Astrocyte (in vitro differentiated cells and primary cell): ENCODE measurements around the gene KCP. TPM values are rescaled to one million over a fixed set of nuclear protein-coding genes. Genes with fewer than 3 reads are reported as not detected.
"Not testable (repeated sequence)": the region's sequence is repeated elsewhere in the genome, so short reads cannot be mapped to it uniquely, and the experiment has no call there.

Experiments
- DNase-seq: peaks from one replicate; pipeline ENCODE4 v3.0.0-alpha.2; 2010; ENCODE audit warnings: low read depth
- FAIRE-seq: peaks from 2 replicates; lab custom pipeline; 2011; peaks lifted over from hg19 to GRCh38; lab: Jason Lieb, UNC
- H2AFZ ChIP-seq: 2 replicates; pipeline ENCODE4 v1.6.0; 2012; ENCODE audit warnings: low read depth, low read length, inconsistent platforms
- H3K27ac ChIP-seq: 2 replicates; pipeline ENCODE4 v1.5.1; 2011; ENCODE audit warnings: low read depth, low read length, inconsistent platforms
- H3K27me3 ChIP-seq: 2 replicates; pipeline ENCODE4 v1.6.0; 2011; ENCODE audit warnings: low read length, inconsistent platforms; ENCODE audit not compliant: insufficient read depth
- H3K36me3 ChIP-seq: 2 replicates; pipeline ENCODE4 v1.5.1; 2011; ENCODE audit warnings: low read length, inconsistent platforms; ENCODE audit not compliant: insufficient read depth
- H3K4me1 ChIP-seq: 2 replicates; pipeline ENCODE4 v1.5.1; 2011; ENCODE audit warnings: low read length, inconsistent platforms; ENCODE audit not compliant: insufficient read depth
- H3K4me2 ChIP-seq: 2 replicates; pipeline ENCODE4 v1.6.0; 2012; ENCODE audit warnings: low read length, inconsistent platforms
- H3K4me3 ChIP-seq: 2 replicates; pipeline ENCODE4 v1.5.1; 2011; ENCODE audit warnings: low read depth, mild to moderate bottlenecking, low read length, inconsistent platforms; ENCODE audit not compliant: insufficient read depth
- H3K79me2 ChIP-seq: 2 replicates; pipeline ENCODE4 v1.6.0; 2012; ENCODE audit warnings: mild to moderate bottlenecking, low read length, inconsistent platforms; ENCODE audit not compliant: insufficient read depth
- H3K9ac ChIP-seq: 2 replicates; pipeline ENCODE4 v1.6.0; 2012; ENCODE audit warnings: mild to moderate bottlenecking, low read length, inconsistent platforms
- H3K9me3 ChIP-seq: 2 replicates; pipeline ENCODE4 v1.5.1; 2012; ENCODE audit warnings: low read depth, mild to moderate bottlenecking, low read length, inconsistent platforms; ENCODE audit not compliant: insufficient read depth
- H4K20me1 ChIP-seq: 2 replicates; pipeline ENCODE4 v1.6.0; 2012; ENCODE audit warnings: low read length, inconsistent platforms; ENCODE audit not compliant: insufficient read depth
- H3K27ac Mint-ChIP-seq: one replicate; pipeline ENCODE4 v1.8.0; 2021; ENCODE audit warnings: mild to moderate bottlenecking, mixed read lengths; ENCODE audit not compliant: unreplicated experiment
- H3K27me3 Mint-ChIP-seq: one replicate; pipeline ENCODE4 v1.8.0; 2021; ENCODE audit warnings: low read depth, mixed read lengths; ENCODE audit not compliant: unreplicated experiment
- H3K36me3 Mint-ChIP-seq: one replicate; pipeline ENCODE4 v1.8.0; 2021; ENCODE audit warnings: low read depth, mixed read lengths; ENCODE audit not compliant: unreplicated experiment
- H3K4me1 Mint-ChIP-seq: one replicate; pipeline ENCODE4 v1.8.0; 2021; ENCODE audit warnings: low read depth, mixed read lengths; ENCODE audit not compliant: unreplicated experiment
- H3K4me3 Mint-ChIP-seq: one replicate; pipeline ENCODE4 v1.8.0; 2021; ENCODE audit warnings: mild to moderate bottlenecking, moderate library complexity, mixed read lengths; ENCODE audit not compliant: unreplicated experiment
- H3K9me3 Mint-ChIP-seq: one replicate; pipeline ENCODE4 v1.8.0; 2021; ENCODE audit warnings: mild to moderate bottlenecking, mixed read lengths; ENCODE audit not compliant: unreplicated experiment
- CTCF ChIP-seq: IDR thresholded peaks from 2 replicates; pipeline ENCODE4 v1.5.1; 2011; ENCODE audit warnings: low read depth, mild to moderate bottlenecking, inconsistent platforms, low read length, moderate library complexity; ENCODE audit not compliant: insufficient read depth
- EZH2 ChIP-seq: IDR thresholded peaks from 2 replicates; pipeline ENCODE4 v1.6.1; 2012; ENCODE audit warnings: mild to moderate bottlenecking, low read length, inconsistent platforms; ENCODE audit not compliant: insufficient read depth
- total RNA-seq: library from RNA; stranded (reverse); gene quantifications from 2 replicates; pipeline ENCODE4 v1.2.1, GENCODE V29; 2021

The KCP gene
- total RNA-seq, 1 donor from 2014 or later: 0.20 TPM

GRCh38 chr7:128914566-128915151 lies 4.2 kb upstream of the KCP start:
- Mint-ChIP-seq H3K27ac (no peak overlapping the region), H3K27me3 (peaks cover 66% of the 10 kb centered on the region), H3K9me3 (no peaks in the 10 kb centered on the region), H3K4me3 (no peak overlapping the region), H3K36me3 (peaks cover 2% of the 10 kb centered on the region), H3K4me1 (peaks cover 6% of the 10 kb centered on the region)
- Histone ChIP-seq H3K27me3 (peaks cover 46% of the 10 kb centered on the region), H2AFZ (no peak overlapping the region), H4K20me1 (no peaks in the 10 kb centered on the region), H3K79me2 (no peaks in the 10 kb centered on the region), H3K4me1 (peaks cover 5% of the 10 kb centered on the region), H3K4me2 (no peak overlapping the region), H3K27ac (no peak overlapping the region), H3K4me3 (no peak overlapping the region), H3K9me3 (no peaks in the 10 kb centered on the region), H3K36me3 (no peaks in the 10 kb centered on the region), H3K9ac (no peak overlapping the region)
- DNase-seq: no peak
- no peak for TF ChIP-seq CTCF
- no peak for TF ChIP-seq EZH2
- FAIRE-seq: no peak

- no peak overlapping the region for H3K4me3 Mint-ChIP-seq
- Histone ChIP-seq H2AFZ (no peak overlapping the region), H3K9me3 (no peaks in the 10 kb centered on the region), H3K4me3 (no peak overlapping the region), H3K79me2 (no peaks in the 10 kb centered on the region), H3K27me3 (peaks cover 46% of the 10 kb centered on the region), H3K4me1 (peaks cover 6% of the 10 kb centered on the region), H3K4me2 (no peak overlapping the region), H4K20me1 (no peaks in the 10 kb centered on the region), H3K36me3 (no peaks in the 10 kb centered on the region), H3K27ac (no peak overlapping the region), H3K9ac (no peak overlapping the region)
- TF ChIP-seq CTCF: no peak
- peak; percentile 32 for TF ChIP-seq EZH2
- no peak for FAIRE-seq
- peaks cover 9% of the 10 kb centered on the region for H3K4me1 Mint-ChIP-seq
- no peak overlapping the region for H3K27ac Mint-ChIP-seq
- H3K36me3 Mint-ChIP-seq: peaks cover 2% of the 10 kb centered on the region
- peaks cover 66% of the 10 kb centered on the region for H3K27me3 Mint-ChIP-seq
- H3K9me3 Mint-ChIP-seq: no peaks in the 10 kb centered on the region
- DNase-seq: no peak
These were observed 3.5 kb upstream of the KCP start for GRCh38 chr7:128913870-128914565.

- H3K36me3 ChIP-seq, H3K4me2 ChIP-seq, H3K9me3 ChIP-seq, H3K79me2 ChIP-seq, H4K20me1 ChIP-seq, H3K27ac Mint-ChIP-seq, H3K4me3 ChIP-seq, FAIRE-seq, H3K4me1 ChIP-seq, H3K9ac ChIP-seq, H3K9me3 Mint-ChIP-seq, H2AFZ ChIP-seq, H3K36me3 Mint-ChIP-seq, H3K4me1 Mint-ChIP-seq, H3K4me3 Mint-ChIP-seq, H3K27ac ChIP-seq, DNase-seq: not testable (repeated sequence)
- peaks cover 50% of the 10 kb centered on the region for H3K27me3 ChIP-seq
- peaks cover 67% of the 10 kb centered on the region for H3K27me3 Mint-ChIP-seq
These were observed 2.4 kb upstream of the KCP start for GRCh38 chr7:128912709-128913495.
